ENCODE measurements around the gene RCBTB1.

DNA sequence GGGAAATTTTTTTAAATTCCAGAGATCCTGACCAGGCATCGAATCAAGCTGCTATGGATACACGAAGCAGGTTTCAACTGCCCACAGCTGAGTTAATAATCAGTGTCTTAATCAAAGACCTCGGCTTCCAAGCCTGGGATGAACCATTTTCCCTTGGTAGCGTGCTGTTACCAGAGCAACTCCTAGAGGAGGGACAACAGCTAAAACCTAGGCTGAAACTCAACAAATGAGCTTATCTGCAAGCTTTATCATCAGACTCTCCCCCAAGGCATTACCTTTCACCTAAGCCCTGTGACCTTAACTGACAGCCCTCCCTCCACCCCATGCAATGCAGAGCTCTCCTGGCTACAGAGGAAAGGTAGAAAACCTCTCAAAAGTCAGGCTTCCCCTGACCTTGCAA, 39.7 kb downstream of the RCBTB1 start:
- TF ChIP-seq ZNF571 (tag by site-specific recombination; IDR thresholded peaks at IDR 0.05): no peak
- no peak for TF ChIP-seq SP2 (tag by site-specific recombination; IDR thresholded peaks at IDR 0.05)
- TF ChIP-seq BCL11A (tag by site-specific recombination; IDR thresholded peaks at IDR 0.05; ENCODE audit: low read depth): no peak
- no peak for TF ChIP-seq ZBTB48 (tag by site-specific recombination; IDR thresholded peaks at IDR 0.05)
- TF ChIP-seq, protein P1, sequence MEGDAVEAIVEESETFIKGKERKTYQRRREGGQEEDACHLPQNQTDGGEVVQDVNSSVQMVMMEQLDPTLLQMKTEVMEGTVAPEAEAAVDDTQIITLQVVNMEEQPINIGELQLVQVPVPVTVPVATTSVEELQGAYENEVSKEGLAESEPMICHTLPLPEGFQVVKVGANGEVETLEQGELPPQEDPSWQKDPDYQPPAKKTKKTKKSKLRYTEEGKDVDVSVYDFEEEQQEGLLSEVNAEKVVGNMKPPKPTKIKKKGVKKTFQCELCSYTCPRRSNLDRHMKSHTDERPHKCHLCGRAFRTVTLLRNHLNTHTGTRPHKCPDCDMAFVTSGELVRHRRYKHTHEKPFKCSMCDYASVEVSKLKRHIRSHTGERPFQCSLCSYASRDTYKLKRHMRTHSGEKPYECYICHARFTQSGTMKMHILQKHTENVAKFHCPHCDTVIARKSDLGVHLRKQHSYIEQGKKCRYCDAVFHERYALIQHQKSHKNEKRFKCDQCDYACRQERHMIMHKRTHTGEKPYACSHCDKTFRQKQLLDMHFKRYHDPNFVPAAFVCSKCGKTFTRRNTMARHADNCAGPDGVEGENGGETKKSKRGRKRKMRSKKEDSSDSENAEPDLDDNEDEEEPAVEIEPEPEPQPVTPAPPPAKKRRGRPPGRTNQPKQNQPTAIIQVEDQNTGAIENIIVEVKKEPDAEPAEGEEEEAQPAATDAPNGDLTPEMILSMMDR (tag by site-specific recombination; IDR thresholded peaks at IDR 0.05): no peak
- TF ChIP-seq, protein P2, sequence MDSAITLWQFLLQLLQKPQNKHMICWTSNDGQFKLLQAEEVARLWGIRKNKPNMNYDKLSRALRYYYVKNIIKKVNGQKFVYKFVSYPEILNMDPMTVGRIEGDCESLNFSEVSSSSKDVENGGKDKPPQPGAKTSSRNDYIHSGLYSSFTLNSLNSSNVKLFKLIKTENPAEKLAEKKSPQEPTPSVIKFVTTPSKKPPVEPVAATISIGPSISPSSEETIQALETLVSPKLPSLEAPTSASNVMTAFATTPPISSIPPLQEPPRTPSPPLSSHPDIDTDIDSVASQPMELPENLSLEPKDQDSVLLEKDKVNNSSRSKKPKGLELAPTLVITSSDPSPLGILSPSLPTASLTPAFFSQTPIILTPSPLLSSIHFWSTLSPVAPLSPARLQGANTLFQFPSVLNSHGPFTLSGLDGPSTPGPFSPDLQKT (IDR thresholded peaks at IDR 0.05; ENCODE audit: borderline replicate concordance, low read depth, low read length): no peak
- TF ChIP-seq, protein P3, sequence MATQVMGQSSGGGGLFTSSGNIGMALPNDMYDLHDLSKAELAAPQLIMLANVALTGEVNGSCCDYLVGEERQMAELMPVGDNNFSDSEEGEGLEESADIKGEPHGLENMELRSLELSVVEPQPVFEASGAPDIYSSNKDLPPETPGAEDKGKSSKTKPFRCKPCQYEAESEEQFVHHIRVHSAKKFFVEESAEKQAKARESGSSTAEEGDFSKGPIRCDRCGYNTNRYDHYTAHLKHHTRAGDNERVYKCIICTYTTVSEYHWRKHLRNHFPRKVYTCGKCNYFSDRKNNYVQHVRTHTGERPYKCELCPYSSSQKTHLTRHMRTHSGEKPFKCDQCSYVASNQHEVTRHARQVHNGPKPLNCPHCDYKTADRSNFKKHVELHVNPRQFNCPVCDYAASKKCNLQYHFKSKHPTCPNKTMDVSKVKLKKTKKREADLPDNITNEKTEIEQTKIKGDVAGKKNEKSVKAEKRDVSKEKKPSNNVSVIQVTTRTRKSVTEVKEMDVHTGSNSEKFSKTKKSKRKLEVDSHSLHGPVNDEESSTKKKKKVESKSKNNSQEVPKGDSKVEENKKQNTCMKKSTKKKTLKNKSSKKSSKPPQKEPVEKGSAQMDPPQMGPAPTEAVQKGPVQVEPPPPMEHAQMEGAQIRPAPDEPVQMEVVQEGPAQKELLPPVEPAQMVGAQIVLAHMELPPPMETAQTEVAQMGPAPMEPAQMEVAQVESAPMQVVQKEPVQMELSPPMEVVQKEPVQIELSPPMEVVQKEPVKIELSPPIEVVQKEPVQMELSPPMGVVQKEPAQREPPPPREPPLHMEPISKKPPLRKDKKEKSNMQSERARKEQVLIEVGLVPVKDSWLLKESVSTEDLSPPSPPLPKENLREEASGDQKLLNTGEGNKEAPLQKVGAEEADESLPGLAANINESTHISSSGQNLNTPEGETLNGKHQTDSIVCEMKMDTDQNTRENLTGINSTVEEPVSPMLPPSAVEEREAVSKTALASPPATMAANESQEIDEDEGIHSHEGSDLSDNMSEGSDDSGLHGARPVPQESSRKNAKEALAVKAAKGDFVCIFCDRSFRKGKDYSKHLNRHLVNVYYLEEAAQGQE (tag by site-specific recombination; IDR thresholded peaks at IDR 0.05): no peak
- TF ChIP-seq, protein P4, sequence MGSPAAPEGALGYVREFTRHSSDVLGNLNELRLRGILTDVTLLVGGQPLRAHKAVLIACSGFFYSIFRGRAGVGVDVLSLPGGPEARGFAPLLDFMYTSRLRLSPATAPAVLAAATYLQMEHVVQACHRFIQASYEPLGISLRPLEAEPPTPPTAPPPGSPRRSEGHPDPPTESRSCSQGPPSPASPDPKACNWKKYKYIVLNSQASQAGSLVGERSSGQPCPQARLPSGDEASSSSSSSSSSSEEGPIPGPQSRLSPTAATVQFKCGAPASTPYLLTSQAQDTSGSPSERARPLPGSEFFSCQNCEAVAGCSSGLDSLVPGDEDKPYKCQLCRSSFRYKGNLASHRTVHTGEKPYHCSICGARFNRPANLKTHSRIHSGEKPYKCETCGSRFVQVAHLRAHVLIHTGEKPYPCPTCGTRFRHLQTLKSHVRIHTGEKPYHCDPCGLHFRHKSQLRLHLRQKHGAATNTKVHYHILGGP (tag by site-specific recombination; IDR thresholded peaks at IDR 0.05): no peak
- TF ChIP-seq ZNF335 (tag by site-specific recombination; conservative IDR thresholded peaks at IDR 0.05): no peak
- no peak for TF ChIP-seq MEIS1 (CRISPR knock-in tag; IDR thresholded peaks at IDR 0.05; ENCODE audit: borderline replicate concordance)
- TF ChIP-seq ZNF670 (tag by site-specific recombination; IDR thresholded peaks at IDR 0.05; ENCODE audit: low read depth): no peak
- no peak for TF ChIP-seq ZNF24 (tag by site-specific recombination; IDR thresholded peaks at IDR 0.05)
- TF ChIP-seq ZNF423 (tag by site-specific recombination; IDR thresholded peaks at IDR 0.05): no peak

All from HEK293 (cell line).